ENCODE results near the gene PTGR2. TPM values are rescaled to one million over a fixed set of nuclear protein-coding genes. Genes with fewer than 3 reads are reported as not detected.

PTGR2 gene
- total RNA-seq, 1 donor from 2014 or later, result 5.8 TPM

DNA sequence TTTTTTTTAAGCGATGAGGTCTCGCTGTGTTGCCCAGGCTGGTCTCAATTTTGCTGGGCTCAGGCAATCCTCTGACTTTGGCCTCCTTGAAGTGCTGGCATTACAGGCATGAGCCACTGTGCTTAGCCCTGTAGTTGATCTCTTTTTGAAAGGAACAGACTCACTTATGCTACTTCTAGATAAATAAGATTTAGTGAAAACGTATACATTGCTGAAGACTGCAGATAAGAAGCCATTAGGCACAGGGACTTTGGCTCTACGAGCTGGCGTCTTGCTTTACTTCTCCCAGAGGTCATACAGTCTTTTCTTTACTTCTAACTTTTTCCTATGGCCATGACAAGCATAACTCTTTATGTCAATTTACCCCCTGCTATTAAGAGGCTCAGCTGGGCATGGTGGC lies 9.4 kb downstream of the PTGR2 start:
- H3K4me2 ChIP-seq (ENCODE audit: low read length), result no peak overlapping the region
- Mint-ChIP-seq H3K27me3 (ENCODE audit: low read depth, unreplicated experiment) (no peaks in the 10 kb centered on the region), H3K4me1 (ENCODE audit: low read depth, unreplicated experiment) (no peaks in the 10 kb centered on the region), H3K27ac (ENCODE audit: unreplicated experiment) (no peak overlapping the region), H3K9me3 (ENCODE audit: unreplicated experiment) (no peaks in the 10 kb centered on the region), H3K4me3 (ENCODE audit: unreplicated experiment) (no peak overlapping the region), H3K36me3 (ENCODE audit: low read depth, unreplicated experiment) (peaks cover 9% of the 10 kb centered on the region)
- DNase-seq (ENCODE audit: low read depth), result no peak
- no peaks in the 10 kb centered on the region for H4K20me1 ChIP-seq (ENCODE audit: insufficient read depth, low read length)
- no peak overlapping the region for H3K27ac ChIP-seq (ENCODE audit: low read depth, low read length)
- H3K36me3 ChIP-seq (ENCODE audit: insufficient read depth, low read length), result no peaks in the 10 kb centered on the region
- H3K27me3 ChIP-seq (ENCODE audit: insufficient read depth, low read length), result no peaks in the 10 kb centered on the region
- no peak for TF ChIP-seq EZH2 (IDR thresholded peaks at IDR 0.05; ENCODE audit: insufficient read depth, low read length)
- TF ChIP-seq, protein P1, sequence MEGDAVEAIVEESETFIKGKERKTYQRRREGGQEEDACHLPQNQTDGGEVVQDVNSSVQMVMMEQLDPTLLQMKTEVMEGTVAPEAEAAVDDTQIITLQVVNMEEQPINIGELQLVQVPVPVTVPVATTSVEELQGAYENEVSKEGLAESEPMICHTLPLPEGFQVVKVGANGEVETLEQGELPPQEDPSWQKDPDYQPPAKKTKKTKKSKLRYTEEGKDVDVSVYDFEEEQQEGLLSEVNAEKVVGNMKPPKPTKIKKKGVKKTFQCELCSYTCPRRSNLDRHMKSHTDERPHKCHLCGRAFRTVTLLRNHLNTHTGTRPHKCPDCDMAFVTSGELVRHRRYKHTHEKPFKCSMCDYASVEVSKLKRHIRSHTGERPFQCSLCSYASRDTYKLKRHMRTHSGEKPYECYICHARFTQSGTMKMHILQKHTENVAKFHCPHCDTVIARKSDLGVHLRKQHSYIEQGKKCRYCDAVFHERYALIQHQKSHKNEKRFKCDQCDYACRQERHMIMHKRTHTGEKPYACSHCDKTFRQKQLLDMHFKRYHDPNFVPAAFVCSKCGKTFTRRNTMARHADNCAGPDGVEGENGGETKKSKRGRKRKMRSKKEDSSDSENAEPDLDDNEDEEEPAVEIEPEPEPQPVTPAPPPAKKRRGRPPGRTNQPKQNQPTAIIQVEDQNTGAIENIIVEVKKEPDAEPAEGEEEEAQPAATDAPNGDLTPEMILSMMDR (IDR thresholded peaks at IDR 0.05; ENCODE audit: insufficient read depth, low read depth, low read length), result no peak
- no peak overlapping the region for H3K4me3 ChIP-seq (ENCODE audit: insufficient read depth, low read depth, low read length)
- no peaks in the 10 kb centered on the region for H3K79me2 ChIP-seq (ENCODE audit: insufficient read depth, low read length)
- no peak overlapping the region for H3K9ac ChIP-seq (ENCODE audit: low read length)
- no peaks in the 10 kb centered on the region for H3K4me1 ChIP-seq (ENCODE audit: insufficient read depth, low read length)
- no peak overlapping the region for H2AFZ ChIP-seq (ENCODE audit: low read depth, low read length)
- no peak for FAIRE-seq
- H3K9me3 ChIP-seq (ENCODE audit: insufficient read depth, low read depth, low read length), result no peaks in the 10 kb centered on the region

DNA sequence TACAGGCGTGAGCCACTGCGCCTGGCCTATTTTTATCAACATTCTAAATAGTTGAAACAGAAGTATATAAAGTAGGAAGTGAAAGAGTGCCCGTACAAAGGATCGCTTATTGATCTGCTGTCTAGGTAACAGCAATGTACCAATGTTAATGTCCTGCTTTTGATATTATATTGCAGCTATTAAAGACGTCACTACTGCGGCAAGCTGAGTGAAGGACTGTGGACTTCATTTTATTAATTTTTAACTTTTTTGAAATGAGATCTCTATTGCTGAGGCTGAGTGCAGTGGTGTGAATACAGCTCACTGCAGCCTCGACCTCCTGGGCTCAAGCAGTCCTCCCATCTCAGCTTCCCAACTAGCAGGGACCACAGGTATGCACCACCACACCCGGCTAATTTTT lies 10.8 kb downstream of the PTGR2 start:
- DNase-seq (ENCODE audit: low read depth) (no peak), FAIRE-seq (no peak)
- Mint-ChIP-seq H3K27ac (ENCODE audit: unreplicated experiment) (no peak overlapping the region), H3K4me3 (ENCODE audit: unreplicated experiment) (no peak overlapping the region), H3K4me1 (ENCODE audit: low read depth, unreplicated experiment) (no peaks in the 10 kb centered on the region), H3K9me3 (ENCODE audit: unreplicated experiment) (no peaks in the 10 kb centered on the region), H3K27me3 (ENCODE audit: low read depth, unreplicated experiment) (no peaks in the 10 kb centered on the region), H3K36me3 (ENCODE audit: low read depth, unreplicated experiment) (peaks cover 12% of the 10 kb centered on the region)
- Histone ChIP-seq H4K20me1 (ENCODE audit: insufficient read depth, low read length) (no peaks in the 10 kb centered on the region), H3K9me3 (ENCODE audit: insufficient read depth, low read depth, low read length) (no peaks in the 10 kb centered on the region), H3K79me2 (ENCODE audit: insufficient read depth, low read length) (no peaks in the 10 kb centered on the region), H3K4me2 (ENCODE audit: low read length) (no peak overlapping the region), H2AFZ (ENCODE audit: low read depth, low read length) (no peak overlapping the region), H3K4me3 (ENCODE audit: insufficient read depth, low read depth, low read length) (no peak overlapping the region), H3K27ac (ENCODE audit: low read depth, low read length) (no peak overlapping the region), H3K4me1 (ENCODE audit: insufficient read depth, low read length) (no peaks in the 10 kb centered on the region), H3K27me3 (ENCODE audit: insufficient read depth, low read length) (no peaks in the 10 kb centered on the region), H3K36me3 (ENCODE audit: insufficient read depth, low read length) (no peaks in the 10 kb centered on the region), H3K9ac (ENCODE audit: low read length) (no peak overlapping the region)
- TF ChIP-seq, protein P1 (IDR thresholded peaks at IDR 0.05; ENCODE audit: insufficient read depth, low read depth, low read length), result no peak
- no peak for TF ChIP-seq EZH2 (IDR thresholded peaks at IDR 0.05; ENCODE audit: insufficient read depth, low read length)

DNA sequence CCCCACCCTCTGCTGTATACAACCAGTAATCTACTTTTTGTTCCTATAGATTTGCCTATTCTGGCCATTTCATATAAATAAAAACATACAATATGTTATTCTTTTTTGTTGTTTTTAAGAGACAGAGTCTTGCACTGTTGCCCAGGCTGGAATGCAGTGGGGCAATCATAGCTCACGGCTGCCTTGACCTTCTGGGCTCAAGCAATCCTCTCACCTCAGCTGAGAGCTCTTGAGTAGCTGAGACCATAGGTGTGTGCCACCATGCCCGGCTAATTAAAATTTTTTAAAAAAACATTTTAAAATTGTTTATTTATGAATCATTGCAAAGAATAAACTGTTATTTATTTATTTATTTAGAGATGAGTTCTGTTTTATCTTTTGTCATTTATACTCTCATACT lies 11.6 kb downstream of the PTGR2 start:
- H3K9ac ChIP-seq (ENCODE audit: low read length), result no peak overlapping the region
- H3K4me2 ChIP-seq (ENCODE audit: low read length), result no peak overlapping the region
- no peak overlapping the region for H2AFZ ChIP-seq (ENCODE audit: low read depth, low read length)
- no peaks in the 10 kb centered on the region for H3K27me3 Mint-ChIP-seq (ENCODE audit: low read depth, unreplicated experiment)
- no peak overlapping the region for H3K4me3 ChIP-seq (ENCODE audit: insufficient read depth, low read depth, low read length)
- no peak overlapping the region for H3K4me3 Mint-ChIP-seq (ENCODE audit: unreplicated experiment)
- no peaks in the 10 kb centered on the region for H3K9me3 ChIP-seq (ENCODE audit: insufficient read depth, low read depth, low read length)
- FAIRE-seq, result no peak
- no peaks in the 10 kb centered on the region for H3K36me3 ChIP-seq (ENCODE audit: insufficient read depth, low read length)
- no peaks in the 10 kb centered on the region for H3K4me1 Mint-ChIP-seq (ENCODE audit: low read depth, unreplicated experiment)
- H3K9me3 Mint-ChIP-seq (ENCODE audit: unreplicated experiment), result no peaks in the 10 kb centered on the region
- no peak overlapping the region for H3K27ac Mint-ChIP-seq (ENCODE audit: unreplicated experiment)
- H3K4me1 ChIP-seq (ENCODE audit: insufficient read depth, low read length), result no peaks in the 10 kb centered on the region
- H3K27me3 ChIP-seq (ENCODE audit: insufficient read depth, low read length), result no peaks in the 10 kb centered on the region
- no peak overlapping the region for H3K27ac ChIP-seq (ENCODE audit: low read depth, low read length)
- TF ChIP-seq, protein P1 (IDR thresholded peaks at IDR 0.05; ENCODE audit: insufficient read depth, low read depth, low read length), result no peak
- no peak for TF ChIP-seq EZH2 (IDR thresholded peaks at IDR 0.05; ENCODE audit: insufficient read depth, low read length)
- DNase-seq (ENCODE audit: low read depth), result no peak
- no peaks in the 10 kb centered on the region for H3K79me2 ChIP-seq (ENCODE audit: insufficient read depth, low read length)
- H4K20me1 ChIP-seq (ENCODE audit: insufficient read depth, low read length), result no peaks in the 10 kb centered on the region
- peaks cover 12% of the 10 kb centered on the region for H3K36me3 Mint-ChIP-seq (ENCODE audit: low read depth, unreplicated experiment)
